Stimulated activated CD8-positive, alpha-beta memory T cell treated with anti-CD3 and anti-CD28 coated beads, Interleukin-7, amount 100 ng/mL, for 4 hours (primary cell): Measurements from ENCODE around the gene COL20A1.

Experiments
- DNase-seq, 2 donors: peaks; one replicate each; pipeline ENCODE4 v3.0.0-alpha.2; 2020; ENCODE audit warnings: low read depth in 2 of 2

The COL20A1 gene

GRCh38 chr20:63309261-63310071 lies 16.5 kb downstream of the COL20A1 start:
- no peak for DNase-seq

GRCh38 chr20:63310265-63310991 lies 17.4 kb downstream of the COL20A1 start:
- DNase-seq: no peak

- DNase-seq: no peak
Observed at GRCh38 chr20:63311186-63311832, 18.3 kb downstream of the COL20A1 start.

- DNase-seq: no peak
Observed at GRCh38 chr20:63311833-63312243, 18.9 kb downstream of the COL20A1 start.

- no peak for DNase-seq
Observed at GRCh38 chr20:63312273-63312672, 19.3 kb downstream of the COL20A1 start.

GRCh38 chr20:63312690-63313348 lies 19.8 kb downstream of the COL20A1 start:
- no peak for DNase-seq

GRCh38 chr20:63313349-63314014 lies 20.5 kb downstream of the COL20A1 start:
- no peak for DNase-seq

- DNase-seq: no peak
Observed at GRCh38 chr20:63314015-63314471, 21.1 kb downstream of the COL20A1 start.

- no peak for DNase-seq
Observed at GRCh38 chr20:63314566-63315239, 21.7 kb downstream of the COL20A1 start.

- no peak for DNase-seq
Observed at GRCh38 chr20:63315240-63315689, 22.3 kb downstream of the COL20A1 start.

GRCh38 chr20:63315731-63316491 lies 22.9 kb downstream of the COL20A1 start:
- no peak for DNase-seq

- no peak for DNase-seq
Observed at GRCh38 chr20:63316502-63316921, 23.5 kb downstream of the COL20A1 start.

GRCh38 chr20:63317061-63317460 lies 24.1 kb downstream of the COL20A1 start:
- no peak for DNase-seq

- no peak for DNase-seq
Observed at GRCh38 chr20:63317601-63318291, 24.8 kb downstream of the COL20A1 start.

- DNase-seq: no peak
Observed at GRCh38 chr20:63318391-63319163, 25.6 kb downstream of the COL20A1 start.

GRCh38 chr20:63319164-63320040 lies 26.4 kb downstream of the COL20A1 start:
- DNase-seq: no peak

GRCh38 chr20:63320041-63320511 lies 27.1 kb downstream of the COL20A1 start:
- no peak for DNase-seq
